IMR-90 (cell line): Measurements from ENCODE around the gene NACC2. TPM values are rescaled to one million over a fixed set of nuclear protein-coding genes. Genes with fewer than 3 reads are reported as not detected.

ENCODE experiments used
- ATAC-seq: fragments of 200-7000 bp; cut with Tn5 transposase; 2 replicates; pipeline ENCODE4 v1.9.1; 2020; ENCODE audit warnings: low read depth, mild to moderate bottlenecking, moderate library complexity
- BruUV-seq: library from RNA; stranded (reverse); fragments of 400-500 nt; replicated peaks from 2 replicates; lab custom pipeline; 2021; lab: Mats Ljungman, UMichigan
- CTCF ChIA-PET: fragments of 300-600 bp; formaldehyde crosslinking; extraction: SDS; loops from one replicate; lab custom pipeline; 2021; ENCODE audit warnings: antibody characterized with exemption; lab: Yijun Ruan, JAX
- POLR2A ChIA-PET: fragments of 300-600 bp; sonication (Branson Sonifier 250); formaldehyde crosslinking; loops from one replicate; lab custom pipeline; 2022; ENCODE audit warnings: antibody characterized with exemption; ENCODE audit not compliant: unreplicated experiment; lab: Charles Lee
- DNase-seq: peaks from one replicate; pipeline ENCODE4 v3.0.0; 2013
- H2AFZ ChIP-seq: replicated peaks from 2 replicates; pipeline ENCODE3; 2013; ENCODE audit warnings: low read length, mild to moderate bottlenecking; ENCODE audit not compliant: poor library complexity
- H2AK5ac ChIP-seq: 2 replicates; pipeline ENCODE4 v1.6.1; 2013; ENCODE audit warnings: low read depth, low read length, inconsistent platforms
- H2AK9ac ChIP-seq: replicated peaks from 2 replicates; pipeline ENCODE3; 2013; ENCODE audit warnings: mild to moderate bottlenecking, low read depth, low read length, moderate library complexity; ENCODE audit not compliant: poor library complexity
- H2BK120ac ChIP-seq: 2 replicates; pipeline ENCODE4 v1.6.1; 2013; ENCODE audit warnings: low read depth, low read length, inconsistent platforms
- H2BK15ac ChIP-seq: 3 replicates; pipeline ENCODE4 v1.6.1; 2013; ENCODE audit warnings: low read depth, low read length, inconsistent platforms
- H2BK20ac ChIP-seq: 2 replicates; pipeline ENCODE4 v1.6.1; 2013; ENCODE audit warnings: low read depth, mild to moderate bottlenecking, inconsistent platforms, low read length, moderate library complexity
- H2BK5ac ChIP-seq: 2 replicates; pipeline ENCODE4 v1.6.1; 2013; ENCODE audit warnings: mild to moderate bottlenecking, low read depth, low read length, inconsistent platforms; ENCODE audit not compliant: poor library complexity, severe bottlenecking
- H3K14ac ChIP-seq: replicated peaks from 2 replicates; pipeline ENCODE4 v1.6.1; 2013; ENCODE audit warnings: low read depth, low read length, inconsistent platforms
- H3K18ac ChIP-seq: 2 replicates; pipeline ENCODE4 v1.6.1; 2013; ENCODE audit warnings: low read depth, low read length, control low read depth
- H3K23ac ChIP-seq: 2 replicates; pipeline ENCODE4 v1.6.1; 2013; ENCODE audit warnings: low read depth, low read length, inconsistent platforms
- H3K27ac ChIP-seq: 2 replicates; pipeline ENCODE4 v1.5.1; 2013; ENCODE audit warnings: mild to moderate bottlenecking, control low read depth, low read length; ENCODE audit not compliant: insufficient read depth
- H3K27me3 ChIP-seq: 2 replicates; pipeline ENCODE4 v1.6.1; 2013; ENCODE audit warnings: low read length; ENCODE audit not compliant: control insufficient read depth, insufficient read depth
- H3K36me3 ChIP-seq: 2 replicates; pipeline ENCODE4 v1.6.1; 2013; ENCODE audit warnings: low read length, mixed read lengths; ENCODE audit not compliant: control insufficient read depth, insufficient read depth
- H3K4ac ChIP-seq: 2 replicates; pipeline ENCODE4 v1.6.1; 2013; ENCODE audit warnings: low read depth, low read length, inconsistent platforms
- H3K4me1 ChIP-seq: 2 replicates; pipeline ENCODE4 v1.6.1; 2013; ENCODE audit warnings: low read length, mixed read lengths; ENCODE audit not compliant: control insufficient read depth, insufficient read depth
- H3K4me2 ChIP-seq: 2 replicates; pipeline ENCODE4 v1.6.1; 2013; ENCODE audit warnings: low read depth, mild to moderate bottlenecking, control low read depth, low read length, moderate library complexity
- H3K4me3 ChIP-seq: 2 replicates; pipeline ENCODE4 v1.5.1; 2013; ENCODE audit warnings: low read depth, mild to moderate bottlenecking, control low read depth, low read length, moderate library complexity; ENCODE audit not compliant: insufficient read depth
- H3K56ac ChIP-seq: 2 replicates; pipeline ENCODE4 v1.6.1; 2013; ENCODE audit warnings: low read length, inconsistent platforms; ENCODE audit not compliant: insufficient read depth; ENCODE audit errors: extremely low read depth
- H3K79me1 ChIP-seq, 2 experiments: 2 replicates each; pipeline ENCODE4 v1.6.1; 2013; ENCODE audit warnings: low read length in 2 of 2, inconsistent platforms in 1 of 2, low read depth in 1 of 2
- H3K9ac ChIP-seq: 2 replicates; pipeline ENCODE4 v1.6.1; 2013; ENCODE audit warnings: low read depth, low read length, control low read depth
- H3K9me1 ChIP-seq: 2 replicates; pipeline ENCODE4 v1.6.1; 2013; ENCODE audit warnings: low read length, inconsistent platforms; ENCODE audit not compliant: insufficient read depth
- H3K9me3 ChIP-seq: 2 replicates; pipeline ENCODE4 v1.6.1; 2013; ENCODE audit warnings: low read length; ENCODE audit not compliant: control insufficient read depth, insufficient read depth
- H4K20me1 ChIP-seq: 2 replicates; pipeline ENCODE4 v1.6.1; 2013; ENCODE audit warnings: low read length, inconsistent platforms; ENCODE audit not compliant: insufficient read depth
- H4K5ac ChIP-seq: 2 replicates; pipeline ENCODE4 v1.6.1; 2013; ENCODE audit warnings: mild to moderate bottlenecking, low read depth, low read length, control low read depth
- H4K8ac ChIP-seq, 2 experiments: 2 replicates each; pipeline ENCODE4 v1.6.1; 2013; ENCODE audit warnings: low read depth in 2 of 2, low read length in 2 of 2, control low read depth in 1 of 2, inconsistent platforms in 1 of 2
- H4K91ac ChIP-seq: 2 replicates; pipeline ENCODE4 v1.6.1; 2013; ENCODE audit warnings: low read depth, low read length, inconsistent platforms; ENCODE audit not compliant: insufficient read depth
- BHLHE40 ChIP-seq: fragments of 150-350 bp; IDR thresholded peaks from 2 replicates; pipeline ENCODE4 v1.6.1; 2016; ENCODE audit warnings: mild to moderate bottlenecking, low read depth, low read length
- CEBPB ChIP-seq: IDR thresholded peaks from 2 replicates; pipeline ENCODE4 v1.6.1; 2012; ENCODE audit warnings: low read depth, low read length, improper control_type of control experiment
- CTCF ChIP-seq: conservative IDR thresholded peaks from 2 replicates; pipeline ENCODE4 v1.5.1; 2012; ENCODE audit warnings: mild to moderate bottlenecking, low read depth, low read length, improper control_type of control experiment
- ELK1 ChIP-seq: fragments of 150-350 bp; IDR thresholded peaks from 2 replicates; pipeline ENCODE4 v1.6.1; 2016; ENCODE audit warnings: low read depth, mild to moderate bottlenecking, low read length, moderate library complexity, borderline replicate concordance
- FOS ChIP-seq: fragments of 150-350 bp; IDR thresholded peaks from 2 replicates; pipeline ENCODE4 v1.6.1; 2016; ENCODE audit warnings: low read depth, low read length
- MAFK ChIP-seq: IDR thresholded peaks from 2 replicates; pipeline ENCODE4 v1.6.1; 2012; ENCODE audit warnings: low read depth, low read length, improper control_type of control experiment
- RCOR1 ChIP-seq: IDR thresholded peaks from 2 replicates; pipeline ENCODE4 v1.6.1; 2012; ENCODE audit warnings: mild to moderate bottlenecking, low read length, improper control_type of control experiment; ENCODE audit not compliant: insufficient replicate concordance
- USF2 ChIP-seq: fragments of 150-350 bp; IDR thresholded peaks from 2 replicates; pipeline ENCODE4 v1.6.1; 2017; ENCODE audit warnings: mild to moderate bottlenecking, antibody characterized with exemption, low read length, low read depth
- WGBS, 2 experiments: methylation state at CpG; one replicate each; pipeline versions ENCODE4 v1.1.5 to v1.1.7; 2013; ENCODE audit warnings: missing lambda C conversion rate in 2 of 2; ENCODE audit not compliant: insufficient read length in 1 of 2; ENCODE audit errors: extremely low coverage in 2 of 2; 5-methylcytosine and 5-hydroxymethylcytosine counted together
- dilution Hi-C: fragments of 300-500 bp; cut with HindIII; formaldehyde crosslinking; loops from one replicate; pipeline ENCODE4 v1.14.3; 2018; ENCODE audit warnings: low sequenced_read_pairs; ENCODE audit not compliant: unreplicated experiment
- in situ Hi-C: fragments of 300-500 bp; cut with MboI; formaldehyde crosslinking; loops from 3 replicates; pipeline ENCODE4 v1.14.3; 2019; ENCODE audit warnings: low sequenced_read_pairs, inconsistent platforms, mixed read lengths
- intact Hi-C: fragments of 100-400 bp; cut with micrococcal nuclease; formaldehyde crosslinking; loops from 2 replicates; pipeline ENCODE4 v1.10.0; 2022
- polyA plus RNA-seq, 3 experiments: library from polyadenylated mRNA; depleted of rRNA; stranded (reverse); fragments of >200 nt; gene quantifications; 2 replicates each; pipeline ENCODE4 v1.2.3, GENCODE V29; 2012; ENCODE audit warnings: low replicate concordance in 1 of 3
- total RNA-seq: library from RNA; depleted of rRNA; stranded (reverse); fragments of >200 nt; gene quantifications from 2 replicates; pipeline ENCODE4 v1.2.3, GENCODE V29; 2012

Gene NACC2
- total and polyA plus RNA-seq, 2 of the 4 experiments (the other 2 are of a cell fraction): 7.9 to 19.0 TPM

- Histone ChIP-seq H3K56ac (no peak overlapping the region), H4K20me1 (peaks cover 31% of the 10 kb centered on the region), H4K8ac (no peak overlapping the region), H2AK9ac (no peak overlapping the region), H4K91ac (no peak overlapping the region), H3K79me1 (peaks cover 34 to 70% of the 10 kb centered on the region in 2 experiments), H2BK5ac (no peak overlapping the region), H3K18ac (no peak overlapping the region), H3K27ac (no peak overlapping the region), H2BK120ac (no peak overlapping the region), H3K9me3 (no peaks in the 10 kb centered on the region), H2BK20ac (no peak overlapping the region), H3K9me1 (peaks cover 11% of the 10 kb centered on the region), H3K27me3 (no peaks in the 10 kb centered on the region), H3K4me3 (no peak overlapping the region), H3K4me2 (no peak overlapping the region), H3K4me1 (peaks cover 7% of the 10 kb centered on the region), H2AK5ac (no peak overlapping the region), H3K9ac (no peak overlapping the region), H3K23ac (no peak overlapping the region), H2BK15ac (no peak overlapping the region), H3K14ac (no peak overlapping the region), H3K36me3 (peaks cover 14% of the 10 kb centered on the region), H2AFZ (no peak overlapping the region), H4K5ac (no peak overlapping the region), H3K4ac (no peak overlapping the region)
- 93% methylated on average over 3 of the region's 8 CpGs; no CpG with 5 or more reads in 1 of the 2 experiments for WGBS, 2 experiments
- intact Hi-C loops: no loop called here
- CTCF ChIA-PET: no interaction called here
- in situ Hi-C loops: no loop called here
- dilution Hi-C loops: no loop called here
- TF ChIP-seq BHLHE40: no peak
- TF ChIP-seq CEBPB: no peak
- no peak for TF ChIP-seq USF2
- no peak for TF ChIP-seq CTCF
- no peak for TF ChIP-seq MAFK
- TF ChIP-seq RCOR1: no peak
- TF ChIP-seq FOS: no peak
- TF ChIP-seq ELK1: no peak
- POLR2A ChIA-PET: no interaction called here
- ATAC-seq: no peak
- no TSS peak for BruUV-seq
- DNase-seq: no peak
Measured at GRCh38 chr9:135956802-135957174, 138.3 kb downstream of the NACC2 start.
